HG02938 (cell line): Measurements from ENCODE around the gene CADM2.
"Not testable (repeated sequence)": the region's sequence is repeated elsewhere in the genome, so short reads cannot be mapped to it uniquely, and the experiment has no call there.

ENCODE experiments used
- ATAC-seq: cut with Tn5 transposase; IDR thresholded peaks from one replicate; pipeline ENCODE4 v1.9.1; 2021; ENCODE audit warnings: mild to moderate bottlenecking, moderate library complexity; ENCODE audit not compliant: unreplicated experiment

Gene CADM2

GRCh38 chr3:85627932-85628331 lies 669.1 kb downstream of the CADM2 start:
- ATAC-seq, result no peak

GRCh38 chr3:85631070-85631469 lies 672.3 kb downstream of the CADM2 start:
- no peak for ATAC-seq

GRCh38 chr3:85632921-85633320 lies 674.1 kb downstream of the CADM2 start:
- ATAC-seq, result no peak

- ATAC-seq, result no peak
Measured at GRCh38 chr3:85652360-85652759, 693.6 kb downstream of the CADM2 start.

GRCh38 chr3:85660451-85660850 lies 701.7 kb downstream of the CADM2 start:
- ATAC-seq, result no peak

GRCh38 chr3:85662462-85662861 lies 703.7 kb downstream of the CADM2 start:
- ATAC-seq, result no peak

GRCh38 chr3:85667744-85668143 lies 709.0 kb downstream of the CADM2 start:
- ATAC-seq, result no peak

- no peak for ATAC-seq
Measured at GRCh38 chr3:85670634-85671205, 711.9 kb downstream of the CADM2 start.

GRCh38 chr3:85672761-85673160 lies 714.0 kb downstream of the CADM2 start:
- no peak for ATAC-seq

- ATAC-seq, result no peak
Measured at GRCh38 chr3:85678713-85679112, 719.9 kb downstream of the CADM2 start.

- no peak for ATAC-seq
Measured at GRCh38 chr3:85681906-85682305, 723.1 kb downstream of the CADM2 start.

- ATAC-seq, result no peak
Measured at GRCh38 chr3:85691196-85691595, 732.4 kb downstream of the CADM2 start.

GRCh38 chr3:85697156-85697555 lies 738.4 kb downstream of the CADM2 start:
- no peak for ATAC-seq

- no peak for ATAC-seq
Measured at GRCh38 chr3:85706130-85706529, 747.3 kb downstream of the CADM2 start.

- not testable (repeated sequence) for ATAC-seq
Measured at GRCh38 chr3:85708325-85708724, 749.5 kb downstream of the CADM2 start.

GRCh38 chr3:85709346-85709892 lies 750.6 kb downstream of the CADM2 start:
- no peak for ATAC-seq

- no peak for ATAC-seq
Measured at GRCh38 chr3:85710490-85710889, 751.7 kb downstream of the CADM2 start.

- ATAC-seq, result no peak
Measured at GRCh38 chr3:85721409-85722145, 762.8 kb downstream of the CADM2 start.

- no peak for ATAC-seq
Measured at GRCh38 chr3:85725809-85726208, 767.0 kb downstream of the CADM2 start.

- no peak for ATAC-seq
Measured at GRCh38 chr3:85726241-85726640, 767.5 kb downstream of the CADM2 start.

GRCh38 chr3:85737846-85738245 lies 779.1 kb downstream of the CADM2 start:
- ATAC-seq, result no peak

GRCh38 chr3:85740561-85740960 lies 781.8 kb downstream of the CADM2 start:
- ATAC-seq, result no peak
